Measurements from ENCODE around the gene UNC13B. TPM values are rescaled to one million over a fixed set of nuclear protein-coding genes. Genes with fewer than 3 reads are reported as not detected.

Gene UNC13B
- 24.8 and 25.3 TPM in 2 replicates for total RNA-seq

GRCh38 chr9:35161713-35162604 lies at the start of gene UNC13B:
Gene UNC13B, plus strand, starts transcription at chr9:35162009. Its CDS starts 275 bp downstream, at chr9:35162284.
- Histone ChIP-seq H3K4me2 (ENCODE audit: insufficient read depth, low read length) (peak within 1 kb of the TSS; percentile 94), H3K4me3 (ENCODE audit: insufficient read depth, low read length) (peak within 1 kb of the TSS; percentile 93), H3K9me3 (ENCODE audit: low read depth, low read length) (no peaks in the 10 kb centered on the region), H3K27me3 (ENCODE audit: insufficient read depth, low read length) (no peaks in the 10 kb centered on the region), H4K20me1 (ENCODE audit: insufficient read depth, low read length) (no peaks in the 10 kb centered on the region), H3K4me1 (ENCODE audit: insufficient read depth, low read length) (peaks cover 18% of the 10 kb centered on the region), H3K27ac (ENCODE audit: low read depth, low read length) (peak within 1 kb of the TSS; percentile 52), H3K79me2 (ENCODE audit: insufficient read depth, low read length) (peaks cover 12% of the 10 kb centered on the region), H3K36me3 (ENCODE audit: insufficient read depth, low read length) (no peaks in the 10 kb centered on the region), H2AFZ (ENCODE audit: low read length) (peak within 1 kb of the TSS; percentile 94)
- DNase-seq (ENCODE audit: insufficient read length, low spot score, missing footprints): peak; percentile 98
- TF ChIP-seq CTCF (IDR thresholded peaks at IDR 0.05; ENCODE audit: extremely low read depth, low read depth, low read length): peak; percentile 5

GRCh38 chr9:35112257-35113020 lies 49.4 kb upstream of the UNC13B start:
- peak overlapping the region; percentile 65 for H3K4me3 ChIP-seq (ENCODE audit: insufficient read depth, low read length)
- DNase-seq (ENCODE audit: insufficient read length, low spot score, missing footprints): peak; percentile 95
- H4K20me1 ChIP-seq (ENCODE audit: insufficient read depth, low read length): peaks cover 25% of the 10 kb centered on the region
- TF ChIP-seq CTCF (IDR thresholded peaks at IDR 0.05; ENCODE audit: extremely low read depth, low read depth, low read length): no peak
- no peaks in the 10 kb centered on the region for H3K9me3 ChIP-seq (ENCODE audit: low read depth, low read length)
- H3K36me3 ChIP-seq (ENCODE audit: insufficient read depth, low read length): peaks cover 16% of the 10 kb centered on the region
- peak overlapping the region; percentile 8 for H2AFZ ChIP-seq (ENCODE audit: low read length)
- peaks cover 59% of the 10 kb centered on the region for H3K4me1 ChIP-seq (ENCODE audit: insufficient read depth, low read length)
- H3K4me2 ChIP-seq (ENCODE audit: insufficient read depth, low read length): peak overlapping the region; percentile 86
- H3K79me2 ChIP-seq (ENCODE audit: insufficient read depth, low read length): peaks cover 51% of the 10 kb centered on the region
- H3K27me3 ChIP-seq (ENCODE audit: insufficient read depth, low read length): no peaks in the 10 kb centered on the region
- H3K27ac ChIP-seq (ENCODE audit: low read depth, low read length): peak overlapping the region; percentile 90

- peaks cover 60% of the 10 kb centered on the region for H3K4me1 ChIP-seq (ENCODE audit: insufficient read depth, low read length)
- H3K27ac ChIP-seq (ENCODE audit: low read depth, low read length): peak overlapping the region; percentile 91
- peak overlapping the region; percentile 90 for H3K4me3 ChIP-seq (ENCODE audit: insufficient read depth, low read length)
- peaks cover 3% of the 10 kb centered on the region for H3K36me3 ChIP-seq (ENCODE audit: insufficient read depth, low read length)
- TF ChIP-seq CTCF (IDR thresholded peaks at IDR 0.05; ENCODE audit: extremely low read depth, low read depth, low read length): no peak
- peak overlapping the region; percentile 89 for H3K4me2 ChIP-seq (ENCODE audit: insufficient read depth, low read length)
- peaks cover 34% of the 10 kb centered on the region for H3K79me2 ChIP-seq (ENCODE audit: insufficient read depth, low read length)
- H4K20me1 ChIP-seq (ENCODE audit: insufficient read depth, low read length): peaks cover 12% of the 10 kb centered on the region
- peak overlapping the region; percentile 63 for H2AFZ ChIP-seq (ENCODE audit: low read length)
- H3K27me3 ChIP-seq (ENCODE audit: insufficient read depth, low read length): no peaks in the 10 kb centered on the region
- peak; percentile 98 for DNase-seq (ENCODE audit: insufficient read length, low spot score, missing footprints)
- H3K9me3 ChIP-seq (ENCODE audit: low read depth, low read length): no peaks in the 10 kb centered on the region
Observed at GRCh38 chr9:35114113-35114839, 47.5 kb upstream of the UNC13B start.
